PFSK-1 (cell line): ENCODE measurements around the gene TRERF1.

ENCODE experiments used
- POLR2AphosphoS5 ChIP-seq: IDR thresholded peaks from 2 replicates; pipeline ENCODE4 v1.6.1; 2012; ENCODE audit warnings: low read depth, mild to moderate bottlenecking, control low read depth, low read length, moderate library complexity
- TAF1 ChIP-seq: IDR thresholded peaks from 2 replicates; pipeline ENCODE4 v1.6.1; 2012; ENCODE audit warnings: low read length, control low read depth, borderline replicate concordance; ENCODE audit not compliant: insufficient read depth

- TF ChIP-seq POLR2AphosphoS5 (no peak), TAF1 (no peak)
These were observed 201.3 kb downstream of the TRERF1 start for GRCh38 chr6:42250274-42250931.
